ENCODE measurements around the gene SEC16A.

SEC16A gene

GRCh38 chr9:136507221-136507991 lies 24.6 kb upstream of the SEC16A start:
- Histone ChIP-seq H3K4me3 (ENCODE audit: insufficient read length, low read depth) (no peak overlapping the region), H3K9me3 (ENCODE audit: insufficient read depth, low read length) (no peaks in the 10 kb centered on the region), H3K27me3 (ENCODE audit: insufficient read depth, insufficient read length) (no peaks in the 10 kb centered on the region), H3K36me3 (ENCODE audit: insufficient read depth, insufficient read length, low read length) (peaks cover 99% of the 10 kb centered on the region), H3K9ac (ENCODE audit: insufficient read length, low read depth) (no peak overlapping the region), H3K4me1 (ENCODE audit: insufficient read depth, insufficient read length) (peaks cover 2% of the 10 kb centered on the region)
- TF ChIP-seq YY1 (IDR thresholded peaks at IDR 0.05; ENCODE audit: insufficient read depth, insufficient read length) (no peak), SUZ12 (IDR thresholded peaks at IDR 0.05; ENCODE audit: extremely low read depth, insufficient read depth, insufficient read length) (no peak)
- DNase-seq (ENCODE audit: low read depth, low spot score) = no peak

DNA sequence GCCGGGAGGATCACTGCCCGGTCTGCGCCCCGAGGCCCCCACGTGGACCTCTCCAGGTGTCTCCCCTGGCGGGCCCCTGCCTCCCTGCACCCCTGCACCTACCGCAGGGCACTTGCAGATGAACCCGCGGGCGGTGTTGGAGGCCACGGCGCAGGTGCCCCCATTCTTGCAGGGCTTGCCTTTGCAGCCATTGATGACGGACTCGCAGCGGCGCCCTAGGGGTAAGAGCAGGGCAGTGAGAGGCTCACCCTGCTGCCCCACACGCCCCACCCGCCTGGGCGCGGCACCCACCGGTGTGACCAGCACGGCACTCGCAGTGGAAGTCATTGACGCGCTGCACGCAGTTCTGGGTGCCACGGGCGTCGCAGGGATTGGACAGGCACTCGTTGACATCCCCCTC lies 23.6 kb upstream of the SEC16A start:
- no peaks in the 10 kb centered on the region for H3K27me3 ChIP-seq (ENCODE audit: insufficient read depth, insufficient read length)
- H3K4me3 ChIP-seq (ENCODE audit: insufficient read length, low read depth) = no peak overlapping the region

GRCh38 chr9:136505406-136506403 lies 22.9 kb upstream of the SEC16A start:
- no peak for DNase-seq (ENCODE audit: low read depth, low spot score)
- TF ChIP-seq SUZ12 (IDR thresholded peaks at IDR 0.05; ENCODE audit: extremely low read depth, insufficient read depth, insufficient read length) (no peak), ZNF274 (IDR thresholded peaks at IDR 0.05; ENCODE audit: low read depth, low read length) (no peak), YY1 (IDR thresholded peaks at IDR 0.05; ENCODE audit: insufficient read depth, insufficient read length) (no peak)
- no peaks in the 10 kb centered on the region for H3K27me3 ChIP-seq (ENCODE audit: insufficient read depth, insufficient read length)
- no peak overlapping the region for H3K4me3 ChIP-seq (ENCODE audit: insufficient read length, low read depth)
- H3K9ac ChIP-seq (ENCODE audit: insufficient read length, low read depth) = no peak overlapping the region
- peaks cover 98% of the 10 kb centered on the region for H3K36me3 ChIP-seq (ENCODE audit: insufficient read depth, insufficient read length, low read length)
- H3K4me1 ChIP-seq (ENCODE audit: insufficient read depth, insufficient read length) = peaks cover 2% of the 10 kb centered on the region
- H3K9me3 ChIP-seq (ENCODE audit: insufficient read depth, low read length) = no peaks in the 10 kb centered on the region

More for the DNA sequence above, 23.6 kb upstream of the SEC16A start:
- Histone ChIP-seq H3K9me3 (ENCODE audit: insufficient read depth, low read length) (no peaks in the 10 kb centered on the region), H3K9ac (ENCODE audit: insufficient read length, low read depth) (no peak overlapping the region), H3K4me1 (ENCODE audit: insufficient read depth, insufficient read length) (peaks cover 2% of the 10 kb centered on the region), H3K36me3 (ENCODE audit: insufficient read depth, insufficient read length, low read length) (peaks cover 99% of the 10 kb centered on the region)
- no peak for DNase-seq (ENCODE audit: low read depth, low spot score)
- TF ChIP-seq ZNF274 (IDR thresholded peaks at IDR 0.05; ENCODE audit: low read depth, low read length) (no peak), YY1 (IDR thresholded peaks at IDR 0.05; ENCODE audit: insufficient read depth, insufficient read length) (no peak), SUZ12 (IDR thresholded peaks at IDR 0.05; ENCODE audit: extremely low read depth, insufficient read depth, insufficient read length) (no peak)

DNA sequence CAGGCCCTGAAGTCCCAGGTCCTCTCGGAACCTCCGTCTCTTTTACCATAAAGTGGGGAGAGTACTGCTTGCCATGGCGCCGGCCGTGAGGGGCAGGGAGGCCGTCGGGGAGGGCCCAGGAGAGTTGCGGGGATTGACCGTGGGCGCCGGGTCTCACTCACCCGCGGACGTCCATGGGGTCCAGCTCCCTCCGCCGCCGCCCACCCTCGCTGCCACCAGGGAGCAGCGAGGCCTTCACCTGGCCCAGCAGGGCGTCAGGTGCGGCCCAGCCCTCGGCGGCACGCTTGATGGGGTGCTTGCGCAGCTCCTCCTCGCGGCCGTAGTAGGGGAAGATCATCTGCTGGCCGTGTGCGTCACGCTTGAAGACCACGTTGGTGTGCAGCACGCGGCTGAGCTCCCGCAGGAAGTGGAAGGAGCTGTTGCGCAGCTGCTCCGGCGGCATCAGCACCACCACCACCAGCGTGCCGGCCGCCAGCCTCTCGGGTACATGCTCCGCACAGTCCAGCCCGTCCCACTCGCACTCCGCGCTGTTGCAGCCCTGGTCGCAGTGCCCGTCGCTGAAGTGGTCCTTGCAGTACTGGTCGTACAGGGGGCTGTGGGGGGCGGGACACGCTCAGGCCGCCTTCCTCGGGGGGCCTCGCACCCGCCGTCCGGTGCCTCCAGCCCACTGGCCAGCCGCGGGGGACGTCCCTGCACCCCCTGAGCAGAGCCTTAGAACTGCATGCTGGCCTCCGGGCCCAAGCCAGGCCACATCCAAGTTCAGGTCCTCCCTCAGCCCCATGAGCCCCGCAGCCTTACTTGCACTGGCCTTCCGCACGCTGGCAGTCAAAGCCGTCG lies 21.9 kb upstream of the SEC16A start:
- DNase-seq (ENCODE audit: low read depth, low spot score) = no peak
- H3K4me3 ChIP-seq (ENCODE audit: insufficient read length, low read depth) = no peak overlapping the region
- no peaks in the 10 kb centered on the region for H3K27me3 ChIP-seq (ENCODE audit: insufficient read depth, insufficient read length)
- peaks cover 2% of the 10 kb centered on the region for H3K4me1 ChIP-seq (ENCODE audit: insufficient read depth, insufficient read length)
- peaks cover 98% of the 10 kb centered on the region for H3K36me3 ChIP-seq (ENCODE audit: insufficient read depth, insufficient read length, low read length)
- TF ChIP-seq ZNF274 (IDR thresholded peaks at IDR 0.05; ENCODE audit: low read depth, low read length) (no peak), SUZ12 (IDR thresholded peaks at IDR 0.05; ENCODE audit: extremely low read depth, insufficient read depth, insufficient read length) (no peak), YY1 (IDR thresholded peaks at IDR 0.05; ENCODE audit: insufficient read depth, insufficient read length) (no peak)
- H3K9me3 ChIP-seq (ENCODE audit: insufficient read depth, low read length) = no peaks in the 10 kb centered on the region
- no peak overlapping the region for H3K9ac ChIP-seq (ENCODE audit: insufficient read length, low read depth)

DNA sequence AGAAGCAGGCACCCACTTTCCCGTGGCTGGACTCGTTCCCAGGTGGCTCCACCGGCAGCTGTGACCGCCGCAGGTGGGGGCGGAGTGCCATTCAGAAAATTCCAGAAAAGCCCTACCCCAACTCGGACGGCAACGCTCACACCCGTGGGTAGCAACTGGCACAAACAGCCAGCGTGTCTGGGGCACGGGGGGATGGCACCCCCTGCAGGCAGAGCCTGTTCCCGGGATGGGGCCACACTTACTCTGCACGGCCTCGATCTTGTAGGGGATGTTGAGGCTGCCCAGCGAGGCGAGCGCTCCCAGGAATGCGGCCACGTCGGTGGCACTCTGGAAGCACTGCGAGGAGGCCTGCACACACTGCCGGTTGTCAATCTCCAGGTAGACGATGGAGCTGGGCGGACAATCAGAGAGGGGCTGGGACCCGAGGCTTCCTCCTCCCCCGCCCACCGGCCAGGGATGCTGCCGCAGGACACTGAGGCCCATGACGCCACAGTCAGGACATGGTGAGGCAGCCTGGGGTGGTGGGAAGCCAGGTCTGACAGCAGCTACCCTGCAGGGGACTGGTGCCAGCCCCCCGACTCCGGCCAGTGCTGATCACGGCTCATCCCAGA lies 20.2 kb upstream of the SEC16A start:
- H3K27me3 ChIP-seq (ENCODE audit: insufficient read depth, insufficient read length) = no peaks in the 10 kb centered on the region
- TF ChIP-seq ZNF274 (IDR thresholded peaks at IDR 0.05; ENCODE audit: low read depth, low read length) = no peak
- H3K9ac ChIP-seq (ENCODE audit: insufficient read length, low read depth) = no peak overlapping the region
- peaks cover 97% of the 10 kb centered on the region for H3K36me3 ChIP-seq (ENCODE audit: insufficient read depth, insufficient read length, low read length)
- no peak overlapping the region for H3K4me3 ChIP-seq (ENCODE audit: insufficient read length, low read depth)
- DNase-seq (ENCODE audit: low read depth, low spot score) = no peak
- peaks cover 2% of the 10 kb centered on the region for H3K4me1 ChIP-seq (ENCODE audit: insufficient read depth, insufficient read length)
- no peaks in the 10 kb centered on the region for H3K9me3 ChIP-seq (ENCODE audit: insufficient read depth, low read length)

- Histone ChIP-seq H3K4me1 (ENCODE audit: insufficient read depth, insufficient read length) (peaks cover 2% of the 10 kb centered on the region), H3K9ac (ENCODE audit: insufficient read length, low read depth) (no peak overlapping the region), H3K9me3 (ENCODE audit: insufficient read depth, low read length) (no peaks in the 10 kb centered on the region), H3K36me3 (ENCODE audit: insufficient read depth, insufficient read length, low read length) (peaks cover 96% of the 10 kb centered on the region), H3K4me3 (ENCODE audit: insufficient read length, low read depth) (no peak overlapping the region), H3K27me3 (ENCODE audit: insufficient read depth, insufficient read length) (no peaks in the 10 kb centered on the region)
- TF ChIP-seq YY1 (IDR thresholded peaks at IDR 0.05; ENCODE audit: insufficient read depth, insufficient read length) (no peak), SUZ12 (IDR thresholded peaks at IDR 0.05; ENCODE audit: extremely low read depth, insufficient read depth, insufficient read length) (no peak), ZNF274 (IDR thresholded peaks at IDR 0.05; ENCODE audit: low read depth, low read length) (no peak)
- no peak for DNase-seq (ENCODE audit: low read depth, low spot score)
Observed at GRCh38 chr9:136502196-136502595, 19.4 kb upstream of the SEC16A start.
